Stimulated activated CD4-positive, alpha-beta T cell treated with anti-CD3 and anti-CD28 coated beads, TNF-alpha, amount 100 ng/mL, for 48 hours (primary cell): Measurements from ENCODE around the gene ZKSCAN2.

ENCODE experiments used
- DNase-seq, 3 donors: peaks; one replicate each; pipeline ENCODE4 v3.0.0-alpha.2; 2020; ENCODE audit warnings: low read depth in 3 of 3

Gene ZKSCAN2

DNA sequence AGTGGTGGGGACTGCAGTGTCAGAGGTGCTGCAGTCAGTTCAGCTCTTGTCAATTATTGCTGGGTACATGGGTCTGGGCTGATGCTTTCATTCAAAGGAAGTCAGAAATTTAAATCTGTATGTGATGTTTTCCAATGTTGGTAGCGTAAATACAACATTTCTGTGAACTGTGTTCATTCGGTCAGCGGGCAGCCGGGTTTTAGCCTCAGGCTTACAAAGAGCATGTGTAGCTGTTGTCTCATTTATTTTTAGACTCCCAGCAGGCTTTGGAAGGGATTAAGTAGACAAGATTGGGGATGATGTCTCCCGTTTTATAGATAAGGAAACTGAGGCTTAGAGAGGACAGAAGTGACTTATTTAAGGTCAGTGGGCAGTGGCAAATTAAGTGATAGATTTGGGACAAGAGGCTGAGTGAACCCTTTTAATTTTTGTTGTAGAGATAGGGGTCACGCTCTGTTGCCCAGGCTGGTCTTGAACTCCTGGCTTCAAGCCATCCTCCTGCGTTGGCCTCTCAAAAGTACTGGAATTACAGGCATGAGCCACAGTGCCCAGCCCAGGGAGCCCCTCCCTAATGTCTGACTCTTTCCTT is 32.8 kb downstream of the ZKSCAN2 start:
- no peak for DNase-seq

DNA sequence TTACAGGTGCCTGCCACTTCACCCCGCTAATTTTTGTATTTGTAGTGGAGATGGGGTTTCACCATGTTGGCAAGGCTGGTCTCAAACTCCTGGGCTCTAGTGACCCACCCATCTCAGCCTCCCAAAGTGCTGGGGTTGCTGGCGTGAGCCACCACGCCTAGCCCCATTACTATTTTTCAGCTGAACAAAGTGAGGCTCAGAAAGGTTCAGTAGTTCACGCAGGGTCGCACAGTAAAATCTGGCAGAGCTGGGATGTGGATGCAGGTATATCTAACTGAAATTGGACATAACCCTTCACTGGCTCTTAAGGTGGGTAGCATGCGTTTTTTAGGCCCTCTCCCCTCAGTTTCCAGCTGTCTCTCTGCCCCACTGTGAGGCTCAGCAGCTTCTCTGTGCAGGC is 33.7 kb downstream of the ZKSCAN2 start:
- DNase-seq: no peak

DNA sequence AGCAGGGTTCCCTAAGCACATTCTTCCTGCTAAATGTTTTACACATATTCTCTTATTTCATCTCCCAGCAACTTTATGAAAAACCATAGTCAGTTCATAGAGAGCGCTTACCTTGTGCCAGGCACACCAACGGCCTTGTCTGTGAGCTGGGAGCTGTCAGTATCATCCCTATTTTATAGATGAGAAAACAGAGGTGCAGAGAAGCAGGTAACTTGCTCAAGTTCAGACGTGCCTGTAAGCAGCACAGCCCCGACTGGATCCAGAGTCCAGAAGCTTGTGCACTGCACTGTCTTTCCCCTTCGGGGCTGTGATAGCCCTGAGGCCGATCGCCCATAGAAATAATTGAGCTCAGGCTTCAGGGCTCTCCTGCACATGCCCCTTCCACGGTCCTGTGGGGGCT is 34.7 kb downstream of the ZKSCAN2 start:
- DNase-seq: no peak

DNA sequence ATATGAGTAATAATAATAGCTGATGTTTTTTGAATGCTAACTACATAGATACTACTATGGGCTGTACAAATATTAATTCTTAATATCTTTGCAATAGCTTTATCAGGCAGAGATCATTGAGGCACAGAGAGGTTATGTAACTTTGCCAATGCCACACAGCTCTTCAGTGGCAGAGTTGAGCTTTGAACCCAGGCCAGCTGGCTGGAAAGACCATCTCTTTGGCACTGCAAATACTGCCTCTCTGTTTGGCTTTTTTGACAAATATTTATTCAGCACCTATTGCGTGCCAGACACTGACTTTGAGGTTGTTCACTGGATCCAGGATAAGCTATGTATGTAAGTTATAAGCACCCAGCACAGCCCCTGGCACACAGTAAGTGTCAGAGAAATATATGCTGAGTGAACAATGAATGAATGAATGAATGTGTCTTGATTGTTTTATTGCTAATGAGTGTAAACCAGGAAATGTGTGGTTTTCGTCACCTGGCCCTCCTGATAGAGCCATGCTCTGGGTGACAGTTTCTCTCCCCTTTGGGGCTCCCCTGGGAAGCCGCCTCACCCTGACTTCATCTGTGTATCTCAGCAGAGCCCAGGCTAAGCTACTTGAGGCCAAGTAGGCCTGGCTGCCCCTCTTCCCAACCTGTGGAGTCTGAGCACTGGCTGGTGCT is 38.4 kb downstream of the ZKSCAN2 start:
- no peak for DNase-seq

DNA sequence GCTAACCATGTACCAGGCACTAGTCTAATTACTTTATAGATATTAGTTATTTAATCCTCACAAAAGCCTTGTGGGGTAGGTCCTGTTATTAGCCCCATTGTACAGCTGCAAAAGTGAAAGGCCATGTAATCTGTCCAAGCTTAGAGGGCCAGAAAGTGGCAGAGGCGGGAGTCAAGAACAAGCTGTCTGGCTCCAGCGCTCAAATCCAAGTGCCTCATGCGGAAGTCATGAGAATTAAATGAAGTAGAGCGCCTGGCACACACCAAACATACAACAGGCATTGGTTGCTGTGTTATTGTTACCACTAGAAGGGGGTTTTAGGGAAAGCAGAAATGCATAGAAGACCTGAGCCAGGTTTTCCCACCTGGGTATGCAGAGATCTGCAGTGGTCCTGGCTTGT is 39.7 kb downstream of the ZKSCAN2 start:
- no peak for DNase-seq

DNA sequence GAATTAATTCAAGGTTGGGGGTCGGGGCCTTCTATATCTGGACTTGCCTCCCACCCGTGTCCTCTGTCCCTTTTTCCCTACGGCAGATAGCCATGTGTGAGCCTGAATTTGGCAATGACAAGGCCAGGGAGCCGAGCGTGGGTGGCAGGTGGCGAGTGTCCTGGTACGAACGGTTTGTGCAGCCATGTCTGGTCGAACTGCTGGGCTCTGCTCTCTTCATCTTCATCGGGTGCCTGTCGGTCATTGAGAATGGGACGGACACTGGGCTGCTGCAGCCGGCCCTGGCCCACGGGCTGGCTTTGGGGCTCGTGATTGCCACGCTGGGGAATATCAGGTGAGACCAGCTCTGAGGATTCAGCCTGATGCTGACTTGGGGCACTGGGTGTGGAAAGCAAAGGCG is 40.5 kb downstream of the ZKSCAN2 start:
- DNase-seq: no peak

DNA sequence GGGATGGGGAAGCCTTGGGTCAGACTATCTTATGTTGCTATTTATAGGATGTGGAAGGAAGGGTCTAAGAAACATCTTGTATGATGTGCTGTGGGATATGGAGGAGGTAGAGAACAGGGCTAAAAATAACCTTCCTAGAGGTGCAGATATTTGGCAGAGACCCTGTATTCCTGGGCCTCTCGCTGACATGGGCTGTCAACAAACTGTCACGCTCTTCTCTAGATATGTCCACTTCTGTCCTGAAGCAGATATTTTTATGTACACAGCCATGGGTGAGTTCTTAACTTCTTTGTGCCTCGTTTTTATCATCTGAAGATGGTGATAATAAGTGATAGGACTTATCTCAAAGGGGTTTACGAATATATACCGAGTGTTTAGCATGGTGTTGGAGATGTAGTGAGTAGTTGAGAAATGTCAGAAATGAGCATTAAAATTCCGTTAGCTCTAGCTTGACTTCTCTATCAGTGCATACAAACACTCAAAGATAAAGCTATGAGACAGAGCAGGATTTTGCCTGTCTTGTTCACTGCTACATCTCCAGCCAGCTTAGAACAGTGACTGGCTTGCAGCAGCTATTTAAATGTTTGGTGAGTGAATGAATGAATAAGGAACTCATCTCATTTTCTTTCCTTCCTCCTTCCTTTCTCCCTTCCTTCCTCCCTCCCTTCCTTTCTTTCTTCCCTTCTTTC is 43.8 kb downstream of the ZKSCAN2 start:
- no peak for DNase-seq

DNA sequence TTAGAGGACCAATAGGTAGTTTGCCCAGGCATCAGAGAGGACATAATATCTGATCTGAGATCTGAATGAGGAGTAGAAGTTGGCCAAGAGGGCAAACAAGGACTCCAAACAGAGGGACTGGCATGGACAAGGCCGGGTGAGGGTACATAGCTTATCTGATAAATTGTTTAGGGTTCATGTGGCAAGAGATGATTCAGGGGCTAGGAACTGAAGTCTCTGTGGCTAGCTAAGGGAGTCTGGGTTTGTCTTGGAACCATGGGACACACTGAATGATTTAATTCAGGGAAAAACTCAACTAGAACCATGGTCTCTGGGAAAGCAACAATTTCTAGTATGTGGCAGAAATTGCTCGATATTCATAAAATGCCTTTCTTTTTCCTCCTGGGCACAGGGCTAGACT is 45.0 kb downstream of the ZKSCAN2 start:
- DNase-seq: no peak

DNA sequence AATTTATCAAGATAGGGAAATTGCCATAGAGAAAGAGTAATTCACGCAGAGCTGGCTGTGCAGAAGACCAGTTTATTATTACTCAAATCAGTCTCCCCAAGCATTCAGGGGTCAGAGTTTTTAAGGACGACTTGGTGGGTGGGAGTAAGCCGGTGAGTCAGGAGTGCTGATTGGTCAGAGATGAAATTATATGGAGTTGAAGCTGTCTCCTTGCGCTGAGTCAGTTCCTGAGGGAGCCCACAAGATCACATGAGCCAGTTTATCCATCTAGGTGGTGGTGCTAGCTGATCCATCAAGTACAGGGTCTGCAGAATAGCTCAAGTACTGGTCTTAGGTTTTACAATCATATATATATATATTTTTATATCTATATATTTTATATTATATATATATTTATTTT is 46.9 kb downstream of the ZKSCAN2 start:
- DNase-seq: no peak

DNA sequence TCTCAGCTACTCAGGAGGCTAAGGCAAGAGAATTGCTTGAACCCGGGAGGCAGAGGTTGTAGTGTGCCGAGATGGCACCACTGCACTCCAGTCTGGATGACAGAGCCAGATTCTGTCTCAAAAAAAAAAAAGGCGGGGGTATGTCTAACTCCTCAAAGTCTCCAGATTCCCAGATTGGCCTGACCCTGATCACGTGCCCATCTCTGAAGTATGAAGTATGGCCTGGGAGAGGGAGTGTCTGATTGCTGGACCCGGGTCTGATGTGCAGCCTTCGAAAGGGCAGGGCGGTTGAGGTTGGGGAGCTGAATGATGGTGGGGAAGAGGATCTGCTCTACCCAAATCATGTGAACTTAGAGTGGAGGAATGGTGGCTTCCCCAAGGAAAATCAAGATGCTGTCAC is 58.2 kb downstream of the ZKSCAN2 start:
- no peak for DNase-seq

DNA sequence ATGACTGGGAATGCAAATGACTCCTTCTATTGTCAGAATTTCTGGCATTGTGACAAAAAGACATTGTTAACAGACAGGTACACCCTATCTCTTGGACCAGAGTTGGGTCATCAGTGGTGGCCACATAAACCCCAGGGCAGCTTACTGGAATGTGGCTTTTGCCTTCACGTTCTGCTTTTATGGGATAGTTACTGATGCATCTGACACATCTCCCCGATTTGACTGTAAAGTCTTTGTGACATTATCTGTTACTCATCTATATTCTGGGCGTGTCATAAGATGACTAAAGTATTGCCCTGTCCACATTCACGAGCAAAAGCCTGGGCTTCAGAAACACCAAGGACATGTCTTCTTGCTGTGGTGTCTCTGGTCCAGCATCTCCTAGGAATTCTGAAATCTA is 59.6 kb downstream of the ZKSCAN2 start:
- DNase-seq: no peak

DNA sequence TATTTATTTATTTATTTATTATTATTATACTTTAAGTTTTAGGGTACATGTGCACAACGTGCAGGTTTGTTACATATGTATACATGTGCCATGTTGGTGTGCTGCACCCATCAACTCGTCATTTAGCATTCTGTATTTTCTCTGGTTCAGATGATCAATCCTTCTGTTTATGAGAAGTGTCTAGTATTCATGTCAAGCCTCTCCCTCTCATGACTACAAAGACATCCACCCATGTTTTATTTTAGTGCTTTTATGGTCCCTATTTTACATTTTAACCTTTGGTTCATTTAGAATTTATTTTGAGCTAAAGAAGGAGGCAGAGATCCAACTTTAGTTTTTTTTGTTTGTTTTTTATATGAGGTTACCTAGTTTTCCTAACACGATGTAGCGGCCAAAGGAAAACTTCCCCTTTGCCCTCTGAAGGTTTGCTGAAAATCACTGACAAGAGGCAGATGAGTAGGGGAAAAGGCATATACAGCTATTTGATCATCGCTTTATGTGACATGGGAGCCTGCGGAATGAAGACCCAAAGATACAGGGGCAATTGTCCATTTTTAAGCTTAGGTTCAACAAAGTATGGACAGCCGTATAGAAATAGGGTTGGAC is 63.3 kb downstream of the ZKSCAN2 start:
- no peak for DNase-seq

DNA sequence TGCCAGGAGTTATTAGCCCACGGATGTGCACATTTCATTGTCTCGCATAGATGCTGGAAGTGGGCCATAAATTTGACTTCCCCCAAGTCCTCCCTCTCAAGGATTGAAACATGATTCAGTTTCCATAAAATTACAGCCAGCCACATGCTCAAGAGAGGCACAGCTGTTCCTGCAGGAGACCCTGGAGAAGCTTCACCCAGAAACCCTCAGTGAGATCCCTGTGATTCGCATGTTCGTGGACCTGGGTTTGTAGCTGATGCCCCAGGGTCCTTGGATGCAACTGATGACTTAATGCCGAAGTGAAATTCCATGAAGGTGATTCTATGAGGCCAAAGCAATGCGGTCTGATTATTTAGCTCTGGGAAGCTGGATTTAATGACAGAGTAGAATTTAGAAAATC is 65.5 kb downstream of the ZKSCAN2 start:
- DNase-seq: no peak

DNA sequence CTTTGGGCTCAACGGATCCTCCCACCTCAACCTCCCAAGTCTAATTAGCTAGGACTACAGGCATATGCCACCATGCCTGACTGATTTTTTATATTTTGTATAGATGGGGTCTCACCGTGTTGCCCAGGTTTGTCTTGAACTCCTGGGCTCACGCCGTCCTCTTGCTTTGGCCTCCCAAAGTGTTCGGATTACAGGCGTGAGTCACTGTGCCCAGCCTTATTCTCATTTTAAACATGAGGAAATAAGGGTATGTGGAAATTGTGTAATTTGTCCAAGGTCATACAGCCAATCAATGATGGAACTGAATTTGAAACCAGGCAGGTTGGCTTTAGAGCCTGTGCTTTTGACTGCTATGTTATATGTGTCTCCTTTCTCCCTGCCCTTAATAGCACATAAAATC is 68.3 kb downstream of the ZKSCAN2 start:
- no peak for DNase-seq

DNA sequence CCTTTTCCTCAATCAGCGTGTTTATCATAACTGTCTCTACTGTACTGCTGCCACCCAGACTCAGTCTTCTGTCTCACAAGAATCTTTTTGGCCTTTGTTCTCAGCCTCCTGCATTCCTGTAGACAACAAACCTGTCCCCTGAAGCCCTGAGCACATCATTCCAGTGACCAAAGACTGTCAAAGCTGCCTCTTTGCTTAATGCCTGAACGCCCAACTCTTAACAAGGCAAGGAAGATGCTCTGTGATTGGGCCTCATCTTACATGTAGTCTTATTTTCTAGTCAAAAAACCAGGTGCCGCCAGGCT is 70.2 kb downstream of the ZKSCAN2 start:
- DNase-seq: no peak
